GM21528 (cell line): ENCODE data around the gene SIGLEC10.
A peak's percentile ranks its signal among the peaks of the same experiment; 100 is the strongest.

Experiments
- ATAC-seq: cut with Tn5 transposase; IDR thresholded peaks from one replicate; pipeline ENCODE4 v1.9.1; 2021; ENCODE audit warnings: mild to moderate bottlenecking, moderate library complexity; ENCODE audit not compliant: unreplicated experiment, low FRiP score

Gene SIGLEC10

DNA sequence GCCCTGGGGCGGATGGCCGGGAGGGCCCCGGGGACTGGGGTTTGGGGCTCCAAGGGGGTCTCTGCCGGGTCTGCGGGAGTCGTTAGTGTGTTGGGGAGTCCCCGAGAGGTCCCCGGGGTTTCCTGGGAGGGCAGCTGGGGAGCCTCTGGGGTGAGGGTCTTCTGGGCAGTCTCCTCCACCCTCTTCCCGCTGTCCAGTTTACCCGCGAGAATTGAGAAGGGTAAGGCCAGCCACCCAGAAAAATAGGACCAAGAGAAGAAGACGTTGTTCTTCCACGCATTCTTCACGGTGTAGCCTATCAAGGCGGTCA is 50.2 kb downstream of the SIGLEC10 start:
- ATAC-seq = no peak

DNA sequence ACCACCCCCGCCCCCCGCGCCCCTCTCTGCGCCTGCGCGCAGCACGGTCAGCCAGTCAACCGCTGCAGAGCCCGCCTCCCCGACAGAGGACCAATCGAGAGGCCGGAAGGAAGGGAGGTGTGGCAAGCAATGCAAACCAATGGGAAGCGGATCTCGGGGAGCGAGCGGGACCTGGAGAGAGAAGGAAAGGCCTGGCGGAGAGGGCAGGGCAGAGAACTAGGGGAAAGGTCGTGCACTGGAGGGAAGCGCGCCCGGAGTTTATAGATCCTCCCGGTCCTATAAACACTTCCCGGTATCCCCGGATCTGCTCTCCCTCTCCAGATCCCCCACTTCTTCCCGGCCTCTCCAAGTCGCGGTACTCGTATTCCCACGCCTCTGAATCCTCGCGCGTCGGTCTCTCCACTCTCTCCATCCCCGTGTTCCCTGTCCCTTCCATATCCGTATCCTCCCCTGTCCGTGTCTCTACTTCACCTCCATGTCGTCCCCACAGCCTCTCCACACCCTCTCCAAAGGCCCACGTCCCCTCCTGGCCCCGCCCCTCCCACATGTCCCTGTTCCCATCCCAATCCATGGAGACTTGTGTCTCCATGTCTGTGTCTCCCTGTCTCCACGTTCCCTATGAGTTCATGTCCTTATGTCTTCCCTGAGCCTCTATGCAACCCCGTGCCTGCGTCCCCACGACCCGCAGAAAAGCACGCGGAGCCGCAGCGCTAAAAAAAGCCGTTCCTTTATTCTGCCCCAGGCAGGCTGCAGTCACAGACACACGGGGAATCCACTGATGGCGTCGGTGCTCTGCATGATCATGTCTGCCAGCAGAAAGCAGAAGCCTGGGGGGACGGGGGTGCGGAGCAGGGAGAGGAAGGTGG is 50.8 kb downstream of the SIGLEC10 start:
- peak; percentile 41 for ATAC-seq

DNA sequence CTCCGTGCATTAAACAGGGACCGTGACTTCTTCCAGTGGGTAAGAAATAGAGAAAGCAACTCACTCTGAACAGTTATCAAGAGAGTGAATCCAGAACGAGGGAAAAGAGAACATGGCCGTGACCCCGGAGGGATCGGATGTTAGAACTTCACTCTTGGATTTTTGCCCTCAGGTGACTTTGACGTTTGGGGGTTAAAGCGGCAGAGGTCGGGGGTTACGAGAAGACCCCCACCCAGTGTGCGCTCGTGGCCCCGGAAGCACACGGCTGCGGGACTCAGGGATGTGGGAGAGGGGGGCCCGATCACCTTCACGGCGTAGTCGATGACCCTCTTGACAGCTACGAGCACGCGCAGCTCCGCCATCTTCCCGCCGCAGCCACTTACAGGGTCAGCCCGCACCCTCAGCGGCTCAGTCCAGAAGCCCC is 51.5 kb downstream of the SIGLEC10 start, which contains the start of gene ETFB:
Gene ETFB, minus strand, starts transcription at position 424 of the 424 bp plus-strand sequence. Its CDS starts 62 bp downstream, at position 362.
- peak; percentile 0 for ATAC-seq

DNA sequence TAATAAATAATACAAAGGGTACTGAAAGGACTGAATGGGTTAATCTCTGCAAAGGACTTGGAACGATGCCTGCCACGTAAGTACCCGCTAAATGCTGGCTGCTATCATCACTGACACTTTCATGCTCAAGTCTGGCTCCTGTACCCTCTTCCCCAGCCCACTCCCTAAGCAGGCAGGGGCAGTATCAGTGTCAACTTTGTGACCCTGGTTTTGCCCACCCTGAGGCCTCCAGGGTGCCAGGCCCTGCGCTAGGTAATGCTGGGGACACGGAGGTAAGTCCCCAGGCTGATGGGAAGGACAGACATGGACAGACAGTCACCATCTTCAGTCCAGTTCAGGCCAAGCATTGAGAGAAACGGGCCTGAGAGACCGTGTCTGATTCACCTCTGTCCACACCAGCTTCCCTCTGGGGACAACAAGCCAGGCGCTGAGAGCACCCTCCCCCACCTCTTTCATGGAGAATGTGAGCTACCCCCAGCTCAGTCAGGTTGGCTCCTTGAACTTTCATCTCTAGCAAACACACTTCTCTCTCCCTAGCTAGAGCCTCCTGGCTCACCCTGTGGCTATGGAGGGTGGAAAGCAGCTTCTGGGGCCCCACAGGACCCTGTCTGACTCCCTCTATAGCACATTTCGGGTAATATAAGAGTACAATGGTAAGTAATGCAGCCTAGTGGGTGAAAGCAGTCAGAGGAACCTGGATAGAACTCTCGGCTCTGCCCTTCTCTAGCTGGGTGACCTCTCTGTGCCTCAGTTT is 52.1 kb downstream of the SIGLEC10 start:
- ATAC-seq = no peak

DNA sequence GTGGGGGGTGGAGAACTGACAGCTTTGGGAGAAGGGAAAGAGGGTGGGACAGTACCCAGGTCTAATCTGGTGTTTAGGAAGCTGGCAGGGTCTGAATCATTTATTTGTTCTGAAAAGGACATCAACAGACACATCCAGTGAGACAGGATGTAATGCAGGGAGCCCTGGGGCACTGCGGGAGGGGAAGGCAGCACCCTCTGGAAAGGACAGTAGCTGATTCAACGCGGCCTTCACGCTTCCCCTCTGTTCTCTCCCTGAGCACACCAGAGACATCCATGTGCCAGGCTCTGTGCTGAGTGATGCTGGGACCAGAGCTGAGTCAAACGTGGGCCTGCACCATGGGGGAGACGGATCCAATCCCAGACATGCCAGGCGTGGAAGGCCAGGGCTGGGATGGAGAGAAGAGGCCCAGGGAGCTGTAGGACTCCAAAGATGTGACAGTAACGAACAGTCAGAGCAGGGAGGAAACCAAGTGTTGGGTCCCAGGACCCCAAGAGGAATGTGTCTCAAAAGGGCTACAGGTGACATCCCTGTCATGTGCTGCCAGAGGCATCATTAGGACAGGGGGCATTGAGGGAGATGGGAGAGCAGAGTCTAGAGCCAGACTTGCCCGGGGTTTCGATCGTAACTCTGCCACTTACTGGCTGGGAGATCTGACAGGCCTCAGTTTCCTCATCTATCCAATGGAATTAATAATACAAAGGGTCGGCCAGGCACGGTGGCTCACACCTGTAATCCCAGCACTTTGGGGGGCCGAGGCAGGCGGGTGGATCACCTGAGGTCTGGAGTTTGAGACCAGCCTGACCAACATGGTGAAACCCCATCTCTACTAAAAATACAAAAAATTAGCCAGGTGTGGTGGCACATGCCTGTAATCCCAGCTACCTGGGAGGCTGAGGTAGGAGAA is 53.0 kb downstream of the SIGLEC10 start:
- ATAC-seq = no peak

DNA sequence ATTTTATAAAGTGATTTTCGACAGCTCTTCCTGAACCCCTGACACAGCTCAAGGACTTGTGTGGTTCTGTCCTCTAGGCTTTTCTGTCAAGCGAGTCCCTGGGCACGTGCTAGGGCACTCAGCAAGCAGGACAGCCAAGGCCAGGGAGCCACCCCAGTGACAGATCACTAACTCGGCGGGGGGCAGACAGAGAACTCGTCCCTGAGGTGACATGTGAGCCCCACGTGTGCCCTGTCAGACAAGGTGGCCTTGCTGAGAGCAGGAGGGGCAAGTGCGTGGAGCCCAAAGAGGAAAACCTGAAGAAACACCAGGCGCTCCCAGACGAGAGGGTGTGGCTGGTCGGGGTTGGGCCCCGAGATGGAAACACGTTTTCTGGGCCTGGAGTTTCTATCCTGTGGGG is 56.2 kb downstream of the SIGLEC10 start:
- ATAC-seq = no peak
